HTERT RPE-1 (cell line): ENCODE measurements around the gene HABP4.

Source experiments
- in situ Hi-C: fragments of 300-500 bp; cut with MboI; formaldehyde crosslinking; loops from 4 replicates; pipeline ENCODE4 v1.14.3; 2020; ENCODE audit warnings: low sequenced_read_pairs

The HABP4 gene

DNA sequence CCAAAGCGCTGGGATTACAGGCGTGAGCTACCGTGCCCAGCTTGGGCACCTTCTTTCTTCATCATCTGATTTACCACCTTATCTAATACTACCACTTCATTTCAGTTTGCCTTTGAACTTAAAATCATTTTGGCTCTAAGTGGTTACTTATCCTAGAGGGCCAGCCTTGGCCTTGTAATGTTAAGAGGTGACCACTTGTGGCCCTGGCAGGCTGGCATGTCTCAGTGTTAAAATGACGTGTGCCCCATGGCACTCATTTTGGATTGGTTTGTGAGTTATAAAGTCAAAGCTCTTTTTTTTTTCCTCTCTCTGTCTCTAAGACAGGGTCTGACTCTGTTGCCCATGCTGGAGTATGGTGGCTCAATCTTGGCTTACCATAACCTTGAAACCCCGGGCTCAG, 17.8 kb downstream of the HABP4 start:
- in situ Hi-C loops: no loop called here

DNA sequence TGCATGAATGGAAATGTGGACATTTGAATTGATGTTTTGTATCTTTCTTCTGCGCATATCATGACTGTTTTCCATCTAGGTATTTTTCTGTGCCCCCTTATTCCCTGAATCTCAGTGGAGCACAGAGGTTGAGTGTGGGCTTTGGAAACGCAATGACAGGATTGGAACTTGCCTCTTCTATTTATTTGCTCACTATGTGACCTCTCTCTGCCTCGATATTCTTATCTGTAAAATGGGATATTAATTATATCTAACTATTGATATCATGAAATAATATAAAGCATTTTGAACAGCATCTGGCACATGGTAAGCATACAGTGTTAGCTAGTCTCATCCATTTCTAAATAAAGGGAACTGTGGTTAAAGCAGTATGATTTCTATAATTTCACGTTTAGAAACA, 26.0 kb downstream of the HABP4 start:
- in situ Hi-C loops: no loop called here

DNA sequence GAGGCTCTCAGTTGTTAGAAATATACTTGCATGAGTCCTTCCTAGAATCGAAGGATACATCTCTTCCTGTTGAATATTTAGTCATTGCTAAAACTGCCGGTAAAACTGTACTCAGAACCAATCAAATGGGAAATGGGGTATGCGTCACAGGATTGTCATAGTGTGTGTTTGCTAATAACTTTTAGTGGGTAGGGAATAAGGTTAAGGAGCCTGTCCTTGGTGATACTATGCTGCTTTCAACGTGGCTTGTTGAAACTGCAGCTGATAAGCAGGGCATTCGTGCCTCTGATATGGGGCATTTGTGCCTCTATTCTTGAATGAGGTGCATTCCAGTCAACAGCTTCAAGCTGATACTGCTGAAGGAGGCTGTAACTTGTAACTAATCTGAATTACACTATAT, 26.6 kb downstream of the HABP4 start:
- in situ Hi-C loops: no loop called here

DNA sequence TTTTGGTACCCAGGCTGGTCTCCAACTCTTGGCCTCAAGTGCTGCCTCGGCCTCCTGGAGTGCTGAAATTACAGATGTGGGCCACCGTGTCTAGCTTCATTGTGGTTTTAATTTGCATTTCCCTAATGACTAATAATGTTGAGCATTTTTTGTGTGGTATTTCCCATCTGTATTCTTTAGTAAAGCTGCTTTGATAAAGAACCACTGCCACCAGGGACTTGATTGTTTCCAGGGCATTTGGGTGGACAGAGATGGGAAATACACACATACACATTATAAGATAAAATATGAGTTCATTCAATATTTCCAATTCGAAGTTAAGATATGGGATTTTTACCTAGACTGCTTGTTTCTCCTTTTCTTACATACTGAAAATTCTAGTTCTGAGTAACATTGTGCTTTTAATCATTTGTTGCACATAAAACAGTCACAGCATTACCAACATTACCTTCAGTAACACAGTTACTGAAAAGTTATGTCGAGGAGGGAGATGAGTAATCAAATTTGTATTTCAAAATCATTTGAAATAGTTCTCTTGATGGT, 28.9 kb downstream of the HABP4 start:
- in situ Hi-C loops: no loop called here

DNA sequence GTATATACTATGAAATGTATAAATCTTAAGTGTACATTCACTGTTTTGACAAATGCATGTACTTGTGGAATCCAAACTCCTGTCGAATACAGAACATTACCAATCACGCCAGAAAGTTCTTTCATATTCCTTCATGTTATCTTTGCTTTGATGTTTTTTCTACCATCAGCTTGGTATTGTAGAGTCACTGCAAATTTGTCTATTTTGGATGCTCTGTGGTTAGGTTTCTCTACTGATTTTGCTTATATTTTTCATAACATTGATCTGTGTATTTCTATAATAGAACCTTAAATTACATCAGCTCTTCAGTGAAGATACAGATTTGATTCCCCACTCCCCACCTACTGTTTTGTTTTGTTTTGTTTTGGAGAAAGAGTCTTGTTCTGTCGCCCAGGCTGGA, 30.8 kb downstream of the HABP4 start:
- in situ Hi-C loops: no loop called here

DNA sequence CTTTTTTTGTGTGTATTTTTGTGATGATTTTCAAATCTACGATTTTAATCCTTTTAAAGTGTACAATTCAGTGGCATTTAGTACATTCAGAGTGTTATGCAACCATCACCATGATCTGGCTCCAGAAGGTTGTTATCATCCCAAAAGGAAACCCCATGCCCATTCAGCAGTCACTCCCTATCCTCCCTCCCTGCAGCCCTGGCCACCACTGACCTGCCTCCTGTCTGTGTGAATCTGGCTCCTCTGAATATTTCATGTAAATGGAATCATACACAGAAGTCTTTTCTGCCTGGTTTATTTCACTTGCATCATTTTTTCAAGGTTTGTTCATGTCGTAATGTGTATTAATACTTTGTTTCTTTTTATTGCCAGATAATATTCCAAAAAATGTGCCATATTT, 32.5 kb downstream of the HABP4 start:
- in situ Hi-C loops: no loop called here

DNA sequence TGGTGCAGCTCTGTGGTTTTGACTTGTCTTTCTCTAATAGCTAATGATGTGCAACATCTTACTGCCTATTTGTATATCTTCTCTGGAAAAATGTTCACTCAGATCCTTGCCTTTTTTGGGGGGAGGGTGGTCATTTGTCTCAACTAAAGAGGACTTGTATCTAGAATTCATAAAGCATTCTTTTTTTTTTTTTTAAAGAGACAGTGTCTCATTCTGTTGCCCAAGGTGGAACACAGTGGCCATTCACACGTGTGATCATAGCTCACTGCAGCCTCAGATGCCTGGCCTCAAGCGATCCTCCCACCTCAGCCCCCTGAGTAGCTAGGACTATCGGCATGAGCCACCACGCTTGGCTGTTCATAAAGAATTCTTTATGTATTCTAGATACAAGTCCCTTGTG, 33.2 kb downstream of the HABP4 start:
- in situ Hi-C loops: no loop called here

DNA sequence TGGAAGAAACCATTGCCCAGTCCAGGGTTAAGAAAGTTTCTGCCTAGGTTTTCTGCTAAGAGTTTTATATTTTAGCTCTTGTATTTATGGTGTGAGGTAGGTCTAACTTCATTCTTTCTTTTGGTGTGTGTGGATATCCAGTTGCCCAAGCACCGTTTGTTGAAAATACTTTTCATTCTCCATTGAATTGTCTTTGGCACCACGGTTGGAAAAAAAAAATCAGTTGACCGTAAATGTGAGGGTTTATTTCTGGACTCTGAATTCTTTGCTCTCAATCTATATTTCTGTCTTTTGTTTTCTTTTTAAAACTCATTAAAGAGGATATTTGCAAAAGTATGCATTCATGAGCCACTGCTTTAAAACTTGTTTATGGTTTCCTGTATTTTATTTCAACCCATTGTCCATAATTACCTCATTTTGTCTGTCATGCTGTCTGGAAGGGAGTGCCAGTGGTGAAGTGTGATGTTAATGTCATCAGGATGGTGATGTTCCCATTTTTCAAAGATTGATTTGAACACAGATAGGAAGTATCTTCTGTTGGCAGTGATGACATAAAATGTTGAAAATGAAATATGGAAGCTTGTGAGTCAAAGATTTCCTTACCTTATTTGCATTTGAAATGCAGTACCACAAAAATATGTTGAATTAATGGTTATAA, 33.9 kb downstream of the HABP4 start:
- in situ Hi-C loops: no loop called here

DNA sequence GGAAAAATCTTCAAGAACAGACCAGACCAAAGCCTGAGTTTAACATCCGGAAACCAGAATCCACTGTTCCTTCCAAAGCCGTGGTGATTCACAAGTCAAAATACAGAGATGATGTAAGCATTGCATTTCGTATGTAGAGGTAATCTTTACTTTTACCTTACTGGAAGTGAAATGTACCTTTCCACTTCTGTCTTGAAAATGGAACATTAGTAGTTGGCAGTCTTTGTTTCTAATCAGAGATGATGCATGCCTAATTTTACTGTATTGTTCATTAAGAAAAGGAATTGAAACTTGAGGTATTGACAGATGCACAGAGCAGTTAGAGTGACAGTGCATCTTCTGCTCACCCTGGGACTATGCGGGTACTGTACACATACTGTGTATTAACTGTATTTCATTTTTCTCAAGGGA, 34.6 kb downstream of the HABP4 start:
- in situ Hi-C loops: no loop called here

DNA sequence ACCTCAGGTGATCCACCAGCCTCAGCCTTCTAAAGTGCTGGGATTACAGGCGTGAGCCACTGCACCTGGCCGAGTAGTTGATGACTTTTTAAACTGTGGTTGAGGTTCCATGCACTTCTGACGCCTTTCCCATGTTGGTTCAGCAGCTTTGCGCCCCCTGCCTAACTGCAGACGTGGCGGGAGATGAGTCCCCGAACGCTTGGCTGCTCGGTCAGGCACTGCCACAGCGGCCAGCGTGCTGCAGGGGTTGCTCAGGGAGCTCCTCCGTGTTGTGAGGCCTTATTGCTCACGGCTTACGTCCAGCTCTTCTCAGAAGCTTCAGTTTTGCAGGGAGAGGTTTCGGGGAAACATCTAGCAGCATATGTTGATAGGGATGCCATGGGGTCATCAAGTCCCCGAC, 35.3 kb downstream of the HABP4 start:
- in situ Hi-C loops: no loop called here

DNA sequence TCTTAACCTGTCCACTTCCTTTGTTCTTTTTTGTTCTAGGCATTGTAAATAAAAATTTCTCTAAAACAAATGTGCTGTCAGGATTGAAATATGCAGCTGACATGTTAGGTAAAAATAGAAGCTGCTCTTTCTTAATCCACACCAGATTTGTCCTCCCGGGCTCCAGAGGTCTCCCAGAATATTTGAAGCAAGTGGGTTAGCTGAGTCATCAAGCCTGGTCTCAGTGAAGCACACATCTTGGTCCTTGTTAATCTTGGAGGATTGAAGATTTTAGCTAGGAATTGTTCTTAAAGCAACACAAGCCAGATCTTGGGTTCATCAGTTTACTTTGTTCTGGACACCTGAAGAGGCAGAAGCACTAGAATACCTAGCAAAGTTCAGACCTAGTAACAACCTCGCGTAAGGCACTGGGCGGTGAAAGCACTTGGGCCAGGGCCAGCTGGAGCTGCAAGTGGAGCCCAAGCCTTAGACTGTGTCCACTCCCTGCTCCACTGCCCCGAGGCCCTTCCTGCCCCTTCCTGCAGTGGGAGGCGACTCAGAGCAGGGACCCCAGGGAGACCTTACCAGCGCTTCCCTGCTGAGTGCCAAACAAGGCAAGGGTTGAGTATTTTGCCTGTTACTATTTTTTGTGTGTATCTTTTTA, 36.5 kb downstream of the HABP4 start:
- in situ Hi-C loops: no loop called here

DNA sequence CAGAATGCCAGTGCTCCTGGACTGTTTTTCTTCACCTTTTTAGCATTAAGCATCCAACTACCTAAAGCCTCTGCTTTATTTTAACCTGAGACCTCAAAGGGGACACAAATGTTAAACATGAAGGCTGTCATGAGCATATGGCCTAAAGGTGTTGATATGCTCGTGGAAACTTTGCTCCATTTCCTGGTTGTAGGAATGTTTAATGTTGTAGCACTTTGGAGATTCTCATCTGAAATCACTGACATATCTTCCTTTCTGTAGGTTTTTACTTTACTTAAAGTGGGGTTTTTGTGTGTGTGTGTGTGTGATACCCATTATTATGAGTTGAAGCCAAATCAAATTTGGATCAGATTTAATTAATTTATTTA, 37.0 kb downstream of the HABP4 start:
- in situ Hi-C loops: no loop called here

DNA sequence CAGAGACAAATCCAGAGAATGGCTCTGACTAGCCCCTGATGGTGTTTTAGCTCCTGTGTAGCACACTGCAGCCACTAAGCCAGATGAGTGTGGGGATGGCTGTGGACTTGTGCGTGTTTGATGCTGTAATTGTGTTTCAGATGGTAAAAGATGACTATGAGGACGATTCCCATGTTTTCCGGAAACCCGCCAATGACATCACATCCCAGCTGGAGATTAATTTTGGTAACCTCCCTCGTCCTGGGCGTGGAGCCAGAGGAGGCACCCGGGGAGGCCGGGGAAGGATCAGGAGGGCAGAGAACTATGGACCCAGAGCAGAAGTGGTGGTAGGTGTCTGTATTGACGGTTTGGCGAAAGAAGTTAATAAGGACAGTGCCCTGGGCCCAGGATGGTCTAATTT, 38.0 kb downstream of the HABP4 start:
- in situ Hi-C loops: no loop called here

DNA sequence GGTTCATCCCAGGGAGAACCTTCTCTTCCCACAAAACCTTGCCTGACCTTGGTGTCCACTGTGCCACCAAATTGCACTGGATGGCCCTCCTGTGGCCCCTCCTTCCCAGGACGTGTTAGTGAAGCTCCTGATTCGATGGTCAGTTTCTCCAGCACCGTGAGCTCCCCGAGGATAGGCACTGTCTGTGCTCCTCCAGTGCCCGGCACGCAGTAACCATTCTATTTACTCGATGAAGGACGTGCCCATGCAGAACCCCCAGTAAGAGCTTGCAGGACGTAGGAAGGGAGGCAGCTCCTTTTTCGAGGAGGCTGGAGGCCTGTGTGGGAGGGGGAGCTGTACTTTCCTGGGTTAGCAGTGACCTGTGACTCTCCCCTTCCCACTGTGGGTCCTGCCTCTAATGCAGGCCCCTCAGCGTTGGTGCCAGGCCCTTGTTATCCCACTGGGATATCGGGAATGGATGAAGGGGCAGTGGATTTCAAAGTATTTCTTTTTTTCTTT, 39.6 kb downstream of the HABP4 start:
- in situ Hi-C loops: no loop called here

DNA sequence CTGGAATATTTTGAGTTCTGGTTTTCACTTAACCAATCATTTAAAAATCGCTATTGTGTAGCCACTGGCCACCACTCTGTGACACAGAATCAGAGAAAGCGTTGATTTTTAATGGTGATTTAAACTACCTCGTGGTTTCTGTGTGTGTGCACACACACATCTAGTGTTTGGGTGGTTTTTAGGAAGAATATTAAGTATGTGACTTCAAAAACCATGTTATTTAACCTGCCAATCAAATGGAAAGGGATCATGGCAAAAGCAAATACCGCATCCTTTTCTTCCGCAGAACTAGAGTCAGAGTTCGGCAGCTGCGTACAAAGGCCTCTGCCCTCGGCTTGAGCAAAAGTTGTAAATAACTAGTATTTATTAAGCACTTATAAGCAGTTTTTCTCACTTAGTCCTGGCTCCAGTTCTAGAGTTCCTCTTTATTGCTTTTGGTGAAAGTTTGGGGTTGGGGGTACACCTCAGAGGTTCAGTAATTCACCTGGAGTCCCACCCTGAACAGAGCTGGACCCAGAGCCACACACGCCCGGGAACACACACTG, 40.6 kb downstream of the HABP4 start:
- in situ Hi-C loops: no loop called here

DNA sequence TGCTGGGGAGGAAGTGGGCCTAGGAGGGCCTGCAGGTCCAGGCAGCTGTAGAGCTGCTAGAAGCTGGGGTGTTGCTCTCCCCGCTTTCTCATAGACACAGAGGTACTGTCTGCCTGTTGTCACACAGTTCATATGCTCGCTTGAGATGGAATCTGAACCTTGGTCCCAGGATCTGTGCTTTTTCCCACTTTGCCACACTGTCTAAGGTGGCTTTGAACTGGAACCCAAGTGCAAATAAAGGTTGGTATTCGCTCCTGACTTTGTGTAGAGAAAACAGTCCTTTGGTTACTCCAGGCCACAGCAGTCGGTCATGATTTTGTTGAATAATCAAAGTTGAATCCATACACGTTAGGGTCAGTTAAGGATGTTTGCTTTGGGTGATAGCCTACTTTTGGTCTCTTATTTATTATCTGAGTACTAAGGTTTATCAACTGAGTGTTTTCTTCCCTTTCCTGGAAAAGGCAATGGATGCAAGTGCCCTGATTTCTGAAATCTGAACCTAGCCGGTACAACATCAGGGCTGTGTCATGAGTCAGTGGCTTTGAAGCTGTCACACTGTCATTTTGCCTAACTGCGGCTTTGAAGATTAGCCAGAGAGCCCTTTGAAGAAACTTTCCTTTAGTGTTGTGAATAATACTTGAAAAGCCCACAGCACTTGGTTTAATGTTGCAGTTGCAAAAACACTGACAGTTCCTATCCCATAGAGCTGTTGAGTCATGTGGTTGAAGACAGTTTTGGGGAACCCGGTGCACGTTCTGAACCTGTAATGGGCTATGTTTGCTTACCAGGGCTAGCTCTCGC, 41.3 kb downstream of the HABP4 start:
- in situ Hi-C loops: no loop called here

DNA sequence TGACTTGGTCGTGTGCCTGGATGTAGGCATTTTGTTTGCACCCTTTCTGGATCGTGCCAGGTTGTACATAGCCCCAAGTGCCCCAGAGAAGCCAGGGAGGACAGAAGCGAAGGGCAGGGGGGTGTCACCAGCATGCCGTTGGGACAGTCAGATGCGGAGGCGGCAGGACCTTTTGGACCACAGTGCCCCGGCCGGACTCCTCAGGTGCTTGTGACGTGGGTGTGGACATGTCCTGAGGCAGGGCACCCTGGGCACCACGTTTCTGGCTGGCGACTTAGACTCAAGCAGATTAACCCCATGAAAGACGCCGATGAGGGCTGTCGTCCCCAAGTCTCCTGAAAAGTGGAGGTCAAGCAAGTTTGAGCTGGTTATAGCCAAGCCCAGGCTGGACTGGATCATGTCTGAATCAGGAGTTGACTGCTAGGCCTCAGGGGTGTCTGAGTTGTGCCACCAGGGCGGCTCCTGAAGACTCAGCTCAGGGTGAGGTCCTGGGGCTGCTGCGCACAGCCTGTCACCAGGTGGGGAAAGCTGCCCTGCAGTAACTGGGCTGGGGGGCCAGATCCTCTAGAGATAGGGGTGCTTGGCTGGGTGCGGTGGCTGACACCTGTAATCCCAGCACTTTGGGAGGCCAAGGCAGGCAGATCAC, 42.0 kb downstream of the HABP4 start:
- in situ Hi-C loops: no loop called here

DNA sequence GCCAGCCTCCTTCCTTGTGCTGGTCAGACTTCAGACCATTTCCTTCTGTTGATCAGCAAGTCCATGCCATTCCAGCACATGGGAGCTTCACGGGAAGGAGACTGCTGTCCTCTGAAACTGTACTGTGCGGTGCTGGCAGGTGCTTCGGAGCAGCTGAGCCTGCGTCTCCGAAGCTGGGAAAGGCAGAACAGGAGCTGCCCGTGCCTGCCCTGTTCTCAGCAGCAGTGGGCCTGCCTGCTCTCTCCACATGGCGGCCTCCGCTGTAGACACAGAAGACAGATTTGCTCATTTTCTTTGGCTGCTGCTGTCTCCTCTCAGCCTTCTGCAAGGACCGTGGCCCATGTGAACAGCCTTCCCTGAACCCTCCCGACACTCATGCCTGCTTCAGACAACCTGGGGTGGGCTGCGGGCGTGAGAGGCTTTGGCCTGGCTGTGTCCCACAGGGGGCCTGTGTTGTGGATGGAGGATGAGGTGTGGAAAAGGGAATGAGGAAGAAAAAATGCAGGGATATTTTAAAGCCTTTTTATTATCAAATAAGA, 43.1 kb downstream of the HABP4 start:
- in situ Hi-C loops: no loop called here

DNA sequence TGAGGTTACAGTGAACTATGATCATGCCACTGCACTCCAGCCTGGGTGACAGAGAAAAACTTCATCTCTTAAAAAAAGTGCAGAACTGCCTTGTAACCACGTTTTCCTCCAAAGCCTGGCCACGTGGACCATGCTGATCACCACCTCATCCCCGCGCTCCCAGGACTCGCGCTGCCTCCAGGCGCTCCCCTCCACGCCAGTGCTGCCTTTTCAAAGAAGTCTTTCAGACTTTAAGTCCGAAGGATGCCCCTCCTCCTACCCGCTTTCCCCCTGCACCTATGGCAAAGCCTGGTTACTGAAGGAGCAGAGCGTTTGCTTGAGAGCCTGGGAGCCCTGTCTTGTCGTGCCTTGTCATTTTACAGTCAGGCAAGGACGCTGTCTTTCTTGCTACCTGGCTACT, 43.8 kb downstream of the HABP4 start:
- in situ Hi-C loops: no loop called here

DNA sequence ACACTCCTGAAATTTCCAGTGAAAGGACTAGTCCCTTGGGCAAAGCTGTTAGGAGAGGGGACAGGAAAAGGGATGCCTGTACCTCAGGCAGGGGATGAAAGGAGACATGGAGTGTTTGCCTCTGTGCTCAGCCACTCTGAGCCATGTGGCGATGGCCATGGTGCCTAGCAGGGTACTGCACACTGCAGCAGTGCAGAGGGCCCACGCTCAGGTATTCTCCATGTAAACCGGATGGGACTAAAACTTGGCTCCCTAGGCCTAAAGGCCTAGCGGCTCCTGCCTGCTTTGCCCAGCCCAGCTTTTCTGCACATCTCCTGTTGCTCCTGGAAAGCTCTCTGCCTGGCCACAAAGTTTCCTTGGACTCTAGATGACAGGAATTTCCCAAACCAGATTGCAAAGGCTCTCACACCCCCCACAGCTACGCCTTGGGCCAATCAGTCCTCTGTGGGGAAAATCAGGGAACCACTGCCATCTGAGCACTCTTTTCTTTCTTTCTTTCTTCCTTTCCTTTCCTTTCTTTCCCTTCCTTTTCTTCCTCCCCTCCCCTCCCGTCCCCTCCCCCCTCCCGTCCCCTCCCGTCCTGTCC, 44.3 kb downstream of the HABP4 start:
- in situ Hi-C loops: no loop called here
